PC-9 (cell line): ENCODE measurements around the gene AIMP1. TPM values are rescaled to one million over a fixed set of nuclear protein-coding genes. Genes with fewer than 3 reads are reported as not detected.

Source experiments
- total RNA-seq: library from RNA; stranded (reverse); gene quantifications from 2 replicates; pipeline ENCODE4 v1.2.3, GENCODE V29; 2021

Gene AIMP1
- total RNA-seq, 1 experiment from 2014 or later: 47.0 TPM

Other genes starting within 250 kb of the AIMP1 start
- 18.7 and 22.0 TPM in 2 replicates for gene TBCK, start 341 bp upstream of the AIMP1 start, total RNA-seq
- not detected in 2 replicates for gene GIMD1, start 52.2 kb downstream of the AIMP1 start, total RNA-seq